Tibial nerve (tissue), 4 donors: ENCODE measurements around the gene INPPL1. TPM values are rescaled to one million over a fixed set of nuclear protein-coding genes. Genes with fewer than 3 reads are reported as not detected.

Experiments
- DNase-seq, 2 donors: peaks; one replicate each; pipeline ENCODE4 v3.0.0-alpha.2; 2019; ENCODE audit warnings: low spot score in 2 of 2
- H3K27ac ChIP-seq, 4 donors: fragments of 200-600 bp; sonication (generic) in 3 of 4; one replicate each; pipeline ENCODE4 v1.5.1; 2017 to 2019; ENCODE audit warnings: mild to moderate bottlenecking in 1 of 4
- H3K27me3 ChIP-seq, 2 donors: fragments of 200-600 bp; sonication (generic) in 1 of 2; one replicate each; pipeline versions ENCODE4 v1.5.1 to v1.6.0; 2017 to 2019
- H3K36me3 ChIP-seq, 3 donors: fragments of 200-600 bp; sonication (generic); one replicate each; pipeline ENCODE4 v1.5.1; 2018 to 2019
- H3K4me1 ChIP-seq, 4 donors: fragments of 200-600 bp; sonication (generic) in 3 of 4; one replicate each; pipeline ENCODE4 v1.5.1; 2017 to 2019
- H3K4me3 ChIP-seq, 4 donors: fragments of 200-600 bp; sonication (generic) in 3 of 4; one replicate each; pipeline ENCODE4 v1.5.1; 2017 to 2019; ENCODE audit warnings: mild to moderate bottlenecking in 1 of 4, moderate library complexity in 1 of 4
- H3K9me3 ChIP-seq, 4 donors: fragments of 200-600 bp; sonication (generic) in 3 of 4; one replicate each; pipeline ENCODE4 v1.5.1; 2017 to 2019
- EP300 ChIP-seq, 2 donors: sonication (generic); formaldehyde crosslinking; IDR thresholded peaks; one replicate each; pipeline ENCODE4 v1.6.1; 2017; ENCODE audit warnings: antibody characterized with exemption in 2 of 2, mild to moderate bottlenecking in 1 of 2
- POLR2A ChIP-seq, 2 donors: fragments of 450-650 bp; IDR thresholded peaks; one replicate each; pipeline ENCODE4 v1.6.1; 2017; ENCODE audit warnings: antibody characterized with exemption in 2 of 2, mild to moderate bottlenecking in 2 of 2, moderate library complexity in 2 of 2
- WGBS, 2 donors: methylation state at CpG; one replicate each; pipeline ENCODE4 v1.1.5; 2018; 5-methylcytosine and 5-hydroxymethylcytosine counted together
- total RNA-seq, 4 donors: library from RNA; depleted of rRNA; stranded (reverse); fragments of >200 nt; gene quantifications; one replicate each; pipeline ENCODE4 v1.1.0, GENCODE V29; 2016
- TF ChIP-seq, protein P1 (sequence below), 5 experiments: fragments of 200-600 bp in 3 of 5; fragments of 450-650 bp in 2 of 5; sonication (generic) in 3 of 5; IDR thresholded peaks; one replicate each; pipeline ENCODE4 v1.5.1; 2016 to 2019; ENCODE audit warnings: antibody characterized with exemption in 5 of 5, mild to moderate bottlenecking in 3 of 5, moderate library complexity in 2 of 5

Gene INPPL1
- total RNA-seq, 4 donors from 2014 or later, result 73.6 to 137 (median 94.8) TPM

DNA sequence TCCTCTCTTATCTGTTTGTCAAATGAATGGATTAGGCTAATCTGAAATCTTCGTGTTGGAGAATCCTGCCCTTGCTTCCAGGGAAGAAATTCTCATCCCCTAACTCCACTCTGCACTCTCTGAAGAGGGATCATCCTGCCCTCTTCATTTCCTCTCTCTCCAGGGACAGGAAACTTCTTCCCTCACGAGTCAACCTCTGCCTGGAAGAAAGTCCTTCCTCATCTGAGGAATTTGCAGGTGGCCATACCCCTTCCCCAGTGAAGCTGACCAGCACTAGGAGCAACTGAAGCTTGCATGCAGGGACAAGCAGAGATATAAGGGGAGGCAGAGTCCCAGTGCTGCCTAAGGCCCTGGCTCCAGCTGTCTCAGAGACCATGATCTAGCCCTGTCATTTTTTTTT, 23.0 kb downstream of the INPPL1 start:
- WGBS, 2 donors, result 31 to 55% methylated on average over 2 of the region's 2 CpGs
- TF ChIP-seq, protein P1, sequence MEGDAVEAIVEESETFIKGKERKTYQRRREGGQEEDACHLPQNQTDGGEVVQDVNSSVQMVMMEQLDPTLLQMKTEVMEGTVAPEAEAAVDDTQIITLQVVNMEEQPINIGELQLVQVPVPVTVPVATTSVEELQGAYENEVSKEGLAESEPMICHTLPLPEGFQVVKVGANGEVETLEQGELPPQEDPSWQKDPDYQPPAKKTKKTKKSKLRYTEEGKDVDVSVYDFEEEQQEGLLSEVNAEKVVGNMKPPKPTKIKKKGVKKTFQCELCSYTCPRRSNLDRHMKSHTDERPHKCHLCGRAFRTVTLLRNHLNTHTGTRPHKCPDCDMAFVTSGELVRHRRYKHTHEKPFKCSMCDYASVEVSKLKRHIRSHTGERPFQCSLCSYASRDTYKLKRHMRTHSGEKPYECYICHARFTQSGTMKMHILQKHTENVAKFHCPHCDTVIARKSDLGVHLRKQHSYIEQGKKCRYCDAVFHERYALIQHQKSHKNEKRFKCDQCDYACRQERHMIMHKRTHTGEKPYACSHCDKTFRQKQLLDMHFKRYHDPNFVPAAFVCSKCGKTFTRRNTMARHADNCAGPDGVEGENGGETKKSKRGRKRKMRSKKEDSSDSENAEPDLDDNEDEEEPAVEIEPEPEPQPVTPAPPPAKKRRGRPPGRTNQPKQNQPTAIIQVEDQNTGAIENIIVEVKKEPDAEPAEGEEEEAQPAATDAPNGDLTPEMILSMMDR (IDR thresholded peaks at IDR 0.05), result no peak
- TF ChIP-seq POLR2A (IDR thresholded peaks at IDR 0.05), result no peak
- DNase-seq, result no peak
- Histone ChIP-seq H3K4me3 (no peak overlapping the region), H3K27ac (no peak overlapping the region), H3K4me1 (peaks cover 0 to 14% (median 4%) of the 10 kb centered on the region in 4 donors), H3K9me3 (no peaks in the 10 kb centered on the region), H3K27me3 (peaks cover 0 to 88% of the 10 kb centered on the region in 2 donors), H3K36me3 (no peaks in the 10 kb centered on the region)

DNA sequence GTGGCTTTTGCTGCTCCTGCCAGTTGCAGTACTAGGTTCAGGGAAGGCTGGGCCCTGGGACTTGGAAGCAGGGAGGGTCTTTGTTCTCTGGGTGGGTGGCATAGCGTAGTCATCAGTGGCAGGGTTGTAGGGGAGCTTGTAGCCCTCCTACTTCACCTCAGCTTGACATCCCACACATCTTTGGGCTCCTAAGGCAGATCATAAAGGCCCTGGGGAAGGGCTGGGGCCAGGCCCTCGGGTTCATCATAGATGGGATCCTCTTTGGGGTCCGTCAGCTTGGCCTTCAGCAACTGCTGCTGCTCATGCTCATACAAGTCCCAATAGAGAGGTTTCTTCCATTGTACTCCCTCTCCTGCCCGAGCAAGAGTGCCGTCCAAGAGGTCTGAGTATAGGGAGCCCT, 25.4 kb downstream of the INPPL1 start:
- Histone ChIP-seq H3K27me3 (peaks cover 0 to 82% of the 10 kb centered on the region in 2 donors), H3K9me3 (no peaks in the 10 kb centered on the region), H3K4me3 (no peak overlapping the region), H3K4me1 (no peaks in the 10 kb centered on the region), H3K36me3 (no peaks in the 10 kb centered on the region), H3K27ac (no peak overlapping the region)
- no peak for DNase-seq
- TF ChIP-seq, protein P1 (IDR thresholded peaks at IDR 0.05), result no peak
- TF ChIP-seq EP300 (IDR thresholded peaks at IDR 0.05) (no peak), POLR2A (IDR thresholded peaks at IDR 0.05) (no peak)
- 83 to 85% methylated on average over 4 to 5 of the region's 5 CpGs for WGBS, 2 donors

DNA sequence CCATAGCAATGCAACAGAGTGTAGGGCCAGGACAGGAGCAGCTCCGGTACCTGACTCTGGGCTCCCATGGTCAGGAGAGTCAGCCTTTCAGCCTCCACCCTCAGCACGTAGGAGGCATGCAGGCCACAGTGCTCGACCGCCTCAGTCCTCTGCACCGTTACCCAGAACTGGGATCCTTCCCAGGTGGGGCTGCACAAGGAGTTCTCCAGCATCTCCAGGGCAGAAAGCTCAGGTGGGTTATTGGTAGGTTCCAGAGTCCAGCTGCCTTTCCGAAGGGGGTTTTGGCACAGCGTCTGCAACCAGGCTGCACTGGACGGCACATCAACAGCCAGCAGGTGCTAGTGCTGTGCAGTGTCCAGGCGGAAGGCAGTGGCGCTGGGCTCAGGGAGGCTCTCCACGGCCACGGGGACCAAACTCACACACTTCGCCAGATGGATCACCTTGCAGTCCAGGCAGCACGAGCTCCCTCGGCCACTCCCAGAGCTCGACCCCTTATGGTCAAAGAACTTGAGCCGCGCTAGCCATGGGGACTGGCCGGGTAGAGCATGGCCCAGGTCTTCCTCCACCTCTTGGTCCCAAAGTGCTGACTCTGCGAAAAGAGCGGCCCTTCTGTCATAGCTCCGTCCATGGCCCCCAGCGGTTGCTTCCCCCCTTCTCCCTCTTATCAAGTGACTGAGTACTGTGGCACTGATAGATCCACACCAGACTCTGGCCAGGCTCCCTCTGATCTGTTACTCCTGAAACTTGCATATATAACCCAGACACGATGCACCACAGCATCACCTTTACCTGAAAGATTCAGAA, 26.3 kb downstream of the INPPL1 start:
- H3K27me3 ChIP-seq, result peaks cover 0 to 73% of the 10 kb centered on the region in 2 donors
- no peaks in the 10 kb centered on the region for H3K4me1 ChIP-seq
- H3K9me3 ChIP-seq, result no peaks in the 10 kb centered on the region
- no peak overlapping the region for H3K4me3 ChIP-seq
- TF ChIP-seq, protein P1 (IDR thresholded peaks at IDR 0.05), result no peak
- no peak for TF ChIP-seq POLR2A (IDR thresholded peaks at IDR 0.05)
- no peak for TF ChIP-seq EP300 (IDR thresholded peaks at IDR 0.05)
- H3K36me3 ChIP-seq, result no peaks in the 10 kb centered on the region
- no peak for DNase-seq
- no peak overlapping the region for H3K27ac ChIP-seq
- 86 to 89% methylated on average over 17 to 21 of the region's 24 CpGs for WGBS, 2 donors

DNA sequence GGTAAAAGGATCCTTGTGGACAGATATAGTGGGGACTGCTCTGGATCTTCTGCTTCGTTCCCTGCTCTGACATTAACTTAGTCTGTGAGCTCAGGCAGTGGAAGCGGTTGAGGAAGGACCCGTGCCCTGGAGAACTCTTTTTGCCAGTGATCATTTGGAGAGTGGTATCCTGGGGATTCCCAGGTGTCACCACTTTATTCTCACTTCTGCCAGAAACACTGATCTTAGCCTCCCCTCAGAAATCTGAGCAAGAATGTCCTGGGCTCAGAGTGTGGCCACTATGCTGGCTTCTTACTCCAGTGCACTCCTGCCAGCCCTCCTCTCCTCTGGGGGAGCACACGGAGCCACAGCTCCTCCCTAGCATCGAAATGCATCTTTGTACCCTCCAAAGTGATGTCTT, 27.0 kb downstream of the INPPL1 start:
- 74 to 77% methylated on average over 5 of the region's 5 CpGs for WGBS, 2 donors

DNA sequence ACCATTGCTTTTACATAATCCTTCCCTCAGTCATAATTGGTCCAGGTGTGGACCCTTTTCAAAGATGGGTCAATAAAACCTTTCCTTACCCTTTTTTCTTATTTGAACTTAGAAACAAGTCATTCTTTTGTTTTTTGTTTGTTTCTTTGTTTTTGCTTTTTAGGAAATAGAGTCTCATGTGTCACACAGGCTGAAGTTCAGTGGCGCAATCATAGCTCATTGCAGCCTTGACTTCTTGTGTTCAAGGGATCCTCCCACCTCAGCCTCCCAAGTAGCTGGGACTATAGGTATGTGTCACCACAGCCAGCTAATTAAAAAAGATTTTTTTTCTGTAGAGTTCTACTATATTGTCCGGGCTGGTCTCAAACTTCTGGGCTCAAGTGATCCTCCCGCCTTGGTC, 28.8 kb downstream of the INPPL1 start:
- H3K36me3 ChIP-seq, result no peaks in the 10 kb centered on the region
- H3K4me1 ChIP-seq, result no peaks in the 10 kb centered on the region
- H3K27me3 ChIP-seq, result peaks cover 0 to 57% of the 10 kb centered on the region in 2 donors
- H3K4me3 ChIP-seq, result no peak overlapping the region
- no peak overlapping the region for H3K27ac ChIP-seq
- WGBS, 2 donors, result 89 to 92% methylated on average over 3 of the region's 3 CpGs
- no peak for DNase-seq
- no peaks in the 10 kb centered on the region for H3K9me3 ChIP-seq
- TF ChIP-seq POLR2A (IDR thresholded peaks at IDR 0.05) (no peak), EP300 (IDR thresholded peaks at IDR 0.05) (no peak)
- TF ChIP-seq, protein P1 (IDR thresholded peaks at IDR 0.05), result no peak

More for the DNA sequence above, 27.0 kb downstream of the INPPL1 start:
- Histone ChIP-seq H3K9me3 (no peaks in the 10 kb centered on the region), H3K4me1 (no peaks in the 10 kb centered on the region), H3K27me3 (peaks cover 0 to 65% of the 10 kb centered on the region in 2 donors), H3K4me3 (no peak overlapping the region), H3K27ac (no peak overlapping the region), H3K36me3 (no peaks in the 10 kb centered on the region)
- DNase-seq, result no peak
- TF ChIP-seq POLR2A (IDR thresholded peaks at IDR 0.05) (no peak), EP300 (IDR thresholded peaks at IDR 0.05) (no peak)
- TF ChIP-seq, protein P1 (IDR thresholded peaks at IDR 0.05), result no peak
